Measurements from ENCODE around the gene TMEM131L.
"Not testable (repeated sequence)": the region's sequence is repeated elsewhere in the genome, so short reads cannot be mapped to it uniquely, and the experiment has no call there.

TMEM131L gene

GRCh38 chr4:153450544-153450917, 15.6 kb upstream of the TMEM131L start:
- DNase-seq = no peak

GRCh38 chr4:153451145-153451544, 15.0 kb upstream of the TMEM131L start:
- not testable (repeated sequence) for DNase-seq

DNA sequence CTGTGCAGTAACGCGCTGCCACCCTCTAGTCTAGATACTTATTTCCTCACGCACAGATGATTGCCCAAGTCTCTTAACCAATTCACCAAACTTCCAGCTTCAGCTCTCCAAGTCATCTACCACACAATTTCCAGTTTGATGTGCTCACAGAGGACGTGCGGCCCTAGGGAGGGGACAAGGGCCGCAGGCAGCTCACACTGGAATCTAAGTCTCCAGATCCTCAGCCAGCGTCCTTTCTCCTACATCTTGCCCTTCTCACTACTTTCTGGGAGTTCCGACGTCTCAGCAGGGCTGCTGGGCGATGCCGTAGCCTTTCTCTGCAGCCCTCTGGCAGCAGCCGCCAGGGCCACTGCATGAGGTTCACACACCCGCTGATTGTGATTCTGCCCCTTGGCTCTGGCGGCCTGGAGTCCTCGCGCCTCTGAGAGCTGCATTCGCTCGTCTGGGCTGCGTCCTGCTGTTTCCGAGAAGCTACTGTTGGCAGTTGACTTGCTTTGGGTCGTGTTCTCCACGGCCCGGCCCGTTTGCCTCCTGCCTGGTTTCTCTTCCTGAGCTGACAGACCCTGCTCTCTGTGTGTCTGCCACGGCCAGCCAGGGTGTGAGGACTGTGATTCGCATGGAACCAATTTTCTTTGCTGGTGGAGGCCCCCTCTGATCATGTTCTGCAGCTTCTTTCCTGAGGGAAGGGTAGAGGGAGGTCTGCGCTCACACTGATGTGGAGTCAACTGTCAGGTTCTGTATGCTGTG, 14.1 kb upstream of the TMEM131L start:
- DNase-seq = no peak

DNA sequence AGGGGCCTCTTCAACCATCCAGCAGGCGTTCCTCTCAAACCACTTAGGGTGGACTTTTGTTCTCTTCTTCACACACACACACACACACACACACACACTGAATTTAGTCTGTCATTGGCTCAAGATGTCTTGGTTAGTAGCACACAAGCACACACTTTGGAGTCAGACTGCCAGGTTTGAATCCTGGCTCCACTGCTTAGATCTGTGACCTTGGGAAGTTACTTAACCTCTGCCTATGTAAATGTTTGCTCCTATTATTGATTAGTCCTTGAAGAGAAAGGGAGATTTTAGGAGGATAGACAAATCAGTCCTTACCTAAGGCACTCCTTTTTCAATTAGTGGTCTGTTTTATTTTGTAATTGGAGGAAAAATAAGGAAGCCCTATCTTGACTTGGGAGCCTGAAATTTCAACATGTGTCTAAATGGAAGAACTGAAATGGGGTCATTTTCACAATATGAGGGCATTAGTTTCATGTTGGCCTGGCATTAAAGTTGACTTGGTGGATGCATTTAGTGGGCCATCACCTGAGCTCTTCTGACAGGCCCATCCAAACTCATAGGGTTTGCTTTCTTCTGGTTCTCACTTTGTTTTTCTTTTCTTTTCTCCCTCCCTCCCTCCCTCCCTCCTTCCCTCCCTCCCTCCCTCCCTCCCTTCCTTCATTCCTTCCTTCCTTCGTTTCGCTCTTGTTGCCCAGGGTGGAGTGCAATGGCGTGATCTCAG, 13.3 kb upstream of the TMEM131L start:
- DNase-seq = no peak

DNA sequence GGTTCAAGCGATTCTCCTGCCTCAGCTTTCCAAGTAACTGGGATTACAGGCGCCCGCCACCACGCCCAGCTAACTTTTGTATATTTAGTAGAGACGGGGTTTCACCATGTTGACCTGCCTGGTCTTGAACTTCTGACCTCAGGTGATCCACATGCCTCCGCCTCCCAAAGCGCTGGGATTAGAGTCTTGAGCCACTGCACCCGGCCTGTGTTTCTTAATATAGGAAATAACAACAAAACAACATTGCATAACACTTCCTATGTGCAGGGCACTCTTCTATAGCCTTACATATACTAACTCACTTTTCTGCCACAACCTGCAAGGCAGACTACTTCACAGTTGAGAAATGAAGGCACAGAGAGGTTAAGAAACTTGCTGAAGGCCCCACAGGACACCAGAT, 12.8 kb upstream of the TMEM131L start:
- no peak for DNase-seq

DNA sequence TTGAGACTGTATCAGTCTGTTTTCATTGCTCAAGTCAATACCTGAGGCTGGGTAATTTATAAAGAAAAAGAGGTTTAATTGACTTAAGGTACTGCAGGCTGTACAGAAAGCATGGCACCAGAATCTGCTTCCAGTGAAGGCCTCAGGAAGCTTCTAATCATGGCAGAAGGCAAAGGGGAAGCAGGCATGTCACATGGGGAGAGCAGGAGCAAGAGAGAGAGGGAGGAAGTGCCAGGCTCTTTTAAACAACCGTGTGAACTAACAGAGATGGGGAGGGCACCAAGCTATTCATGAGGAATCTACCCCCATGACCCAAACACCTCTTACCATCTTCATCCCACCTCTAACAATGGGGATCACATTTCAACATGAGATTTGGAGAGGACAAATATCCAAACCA, 7.2 kb upstream of the TMEM131L start:
- DNase-seq = no peak

- DNase-seq = not testable (repeated sequence)
Observed at GRCh38 chr4:153461549-153461948, 4.6 kb upstream of the TMEM131L start.

DNA sequence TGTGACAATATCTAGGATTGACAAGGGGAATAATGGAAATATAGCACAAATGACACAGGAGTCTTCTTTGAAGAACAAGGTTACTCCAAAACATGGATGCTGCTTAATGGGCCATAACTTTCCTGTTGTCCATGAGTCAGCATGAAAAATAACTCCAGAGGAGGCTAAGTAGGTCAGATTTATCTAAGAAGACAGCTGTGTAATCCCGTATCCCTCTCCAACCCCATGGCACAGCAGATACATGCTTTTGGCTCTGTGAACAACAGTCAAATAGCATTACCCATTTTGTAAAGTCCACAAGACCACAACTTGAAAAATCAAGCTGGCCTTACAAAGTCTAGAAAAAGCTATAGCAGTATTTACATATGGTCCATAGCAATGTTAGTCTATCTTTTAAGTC, 2.1 kb upstream of the TMEM131L start:
- DNase-seq = no peak

GRCh38 chr4:153465140-153465539, 1.0 kb upstream of the TMEM131L start:
- no peak for DNase-seq

DNA sequence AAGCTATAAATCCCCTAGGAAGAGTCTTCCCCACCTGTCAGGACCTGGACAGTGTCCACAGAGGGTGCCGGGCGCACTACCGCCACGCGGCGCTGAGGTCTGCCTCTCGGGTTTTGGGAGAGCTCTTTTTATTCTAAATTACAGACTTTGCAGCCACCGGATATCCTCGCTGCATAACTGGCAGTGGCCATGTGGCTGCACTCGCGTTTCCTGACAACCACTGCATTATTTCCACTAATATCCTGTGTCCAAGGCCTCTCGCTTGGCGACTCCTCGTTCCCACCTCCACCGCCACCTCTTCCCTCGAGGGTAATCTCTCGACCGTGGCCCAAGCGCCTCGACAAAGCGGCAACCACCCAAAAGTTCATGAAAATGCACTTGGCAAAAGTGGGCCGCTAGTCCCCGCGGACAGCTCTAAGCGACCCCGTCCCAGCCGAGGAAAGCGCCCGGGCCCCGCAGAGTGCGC, 512 bp upstream of the TMEM131L start:
- no peak for DNase-seq

DNA sequence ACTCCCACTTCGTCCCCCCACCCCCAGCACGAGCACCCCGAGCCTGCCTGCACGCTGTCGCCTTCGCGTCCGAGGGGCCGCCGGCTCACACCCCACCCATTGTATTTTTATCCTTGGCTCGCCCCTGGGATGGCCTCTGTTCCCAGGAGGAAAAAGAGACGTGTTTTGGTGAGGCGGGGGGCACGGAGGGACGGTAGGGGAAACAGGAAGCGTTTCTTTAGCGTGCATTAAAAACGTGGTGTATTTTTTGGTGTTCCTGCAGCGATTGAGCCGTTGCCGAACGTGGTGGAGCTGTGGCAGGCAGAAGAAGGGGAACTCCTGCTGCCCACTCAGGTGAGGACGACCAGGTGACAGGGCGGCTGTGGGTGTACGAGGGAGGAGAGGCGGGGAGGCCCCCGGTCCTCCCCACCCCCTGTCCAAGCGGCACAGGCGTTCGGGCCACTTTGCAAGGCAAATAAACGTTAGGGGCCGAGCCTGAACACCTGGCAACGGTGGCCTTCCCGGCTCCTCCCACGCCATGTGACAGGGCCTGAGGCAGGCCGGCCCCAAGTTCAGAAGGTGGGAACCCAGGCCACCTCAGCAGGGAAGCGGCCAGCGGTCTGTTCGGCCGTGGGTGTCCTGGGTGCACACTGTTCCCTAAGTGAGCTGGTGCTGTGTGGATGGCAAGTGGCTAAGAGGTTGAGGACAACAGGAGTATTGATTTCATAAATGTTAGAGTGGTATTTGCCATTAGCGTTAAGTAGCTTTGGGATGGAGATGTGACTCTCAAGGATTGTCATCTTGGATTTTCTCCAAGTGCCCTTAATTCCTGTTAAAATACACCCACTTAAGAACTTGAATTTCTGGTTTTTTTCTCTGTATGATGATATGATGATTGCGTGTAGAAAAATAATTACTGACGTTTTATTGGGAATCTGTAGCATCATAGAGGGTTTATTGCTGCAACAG, 1.1 kb downstream of the TMEM131L start:
- DNase-seq = peak; percentile 56 to 64

GRCh38 chr4:153467897-153468262, 1.7 kb downstream of the TMEM131L start:
- DNase-seq = no peak

GRCh38 chr4:153468587-153468986, 2.4 kb downstream of the TMEM131L start:
- no peak for DNase-seq

GRCh38 chr4:153469031-153469430, 2.9 kb downstream of the TMEM131L start:
- no peak for DNase-seq

DNA sequence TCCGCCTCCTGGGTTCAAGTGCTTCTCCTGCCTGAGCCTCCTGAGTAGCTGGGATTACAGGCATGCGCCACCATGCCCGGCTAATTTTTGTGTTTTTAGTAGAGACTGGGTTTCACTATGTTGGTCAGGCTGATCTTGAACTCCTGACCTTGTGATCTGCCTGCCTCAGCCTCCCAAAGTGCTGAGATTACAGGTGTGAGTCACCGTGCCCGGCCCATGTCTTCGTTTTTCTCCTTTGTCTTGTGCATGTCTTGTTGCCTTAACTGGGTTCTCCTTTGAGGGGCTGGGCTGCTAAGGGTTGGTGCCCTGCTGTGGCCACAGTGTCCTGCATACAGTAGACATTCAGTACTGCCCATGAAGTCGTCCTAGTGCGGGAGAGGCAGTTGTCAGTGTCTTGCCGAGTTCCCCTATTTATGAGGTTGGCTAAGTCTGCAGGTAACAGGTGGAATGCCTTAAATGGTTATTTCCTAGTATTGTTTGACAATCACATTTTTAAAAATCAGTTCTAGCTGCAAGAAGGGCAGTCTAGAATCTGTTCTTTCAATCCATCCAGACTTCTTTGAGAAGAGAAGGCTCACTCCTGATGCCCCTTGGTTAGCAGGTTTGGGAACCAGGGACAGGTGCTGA, 5.0 kb downstream of the TMEM131L start:
- DNase-seq = not testable (repeated sequence)

GRCh38 chr4:153471698-153472093, 5.5 kb downstream of the TMEM131L start:
- no peak for DNase-seq

- no peak for DNase-seq
Observed at GRCh38 chr4:153472122-153473037, 6.2 kb downstream of the TMEM131L start.

- no peak for DNase-seq
Observed at GRCh38 chr4:153474251-153474650, 8.1 kb downstream of the TMEM131L start.

DNA sequence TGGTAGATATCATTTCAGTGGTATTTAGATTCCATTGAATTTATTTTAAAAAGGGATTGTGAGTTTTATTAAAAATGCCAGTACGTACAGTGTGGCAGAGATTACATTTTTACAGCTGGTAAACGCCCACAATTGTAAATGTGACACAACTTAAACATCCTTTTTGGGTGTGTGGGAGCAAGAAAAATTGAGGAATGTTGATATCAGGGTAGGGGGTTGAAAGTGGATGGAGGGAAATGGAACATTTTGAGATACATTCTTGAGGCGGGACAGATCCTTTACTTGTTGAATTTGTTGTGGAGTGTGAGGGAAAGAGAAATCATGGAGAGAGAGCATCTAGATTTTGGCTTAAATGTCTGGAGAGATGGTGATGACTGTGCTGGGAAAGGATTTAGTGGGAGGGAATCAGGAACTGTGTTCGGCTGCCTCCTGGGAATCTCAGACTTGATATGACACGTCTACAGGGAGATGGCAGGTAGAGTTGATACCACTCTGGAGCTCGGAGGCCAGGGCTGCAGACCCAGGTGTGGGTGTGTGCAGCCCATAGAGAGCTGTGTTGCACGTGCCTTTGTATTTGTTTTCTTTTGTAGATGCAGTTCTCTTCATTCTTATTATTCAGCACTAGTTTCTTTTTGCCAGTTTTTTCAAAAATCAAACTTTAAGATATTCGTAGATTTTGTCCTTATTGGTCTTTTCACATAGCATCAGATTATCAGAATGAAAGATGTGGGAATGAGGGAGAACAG, 10.8 kb downstream of the TMEM131L start:
- no peak for DNase-seq

GRCh38 chr4:153479101-153479500, 12.9 kb downstream of the TMEM131L start:
- no peak for DNase-seq

- no peak for DNase-seq
Observed at GRCh38 chr4:153480704-153481103, 14.5 kb downstream of the TMEM131L start.

All from NCI-H187 (cell line).